ENCODE data around the gene SCARB1.

Gene SCARB1

GRCh38 chr12:124844411-124845397 is 19.0 kb downstream of the SCARB1 start:
- no peak for DNase-seq (ENCODE audit: low read depth in 2 of 3, low spot score in 2 of 3)

- DNase-seq (ENCODE audit: low read depth in 2 of 3, low spot score in 2 of 3), result no peak
These were observed 20.7 kb downstream of the SCARB1 start for GRCh38 chr12:124842800-124843510.

- DNase-seq (ENCODE audit: low read depth in 2 of 3, low spot score in 2 of 3), result no peak
These were observed 21.5 kb downstream of the SCARB1 start for GRCh38 chr12:124842073-124842749.

GRCh38 chr12:124841558-124841945 is 22.1 kb downstream of the SCARB1 start:
- DNase-seq (ENCODE audit: low read depth in 2 of 3, low spot score in 2 of 3), result no peak

- DNase-seq (ENCODE audit: low read depth in 2 of 3, low spot score in 2 of 3), result no peak
These were observed 25.5 kb downstream of the SCARB1 start for GRCh38 chr12:124837958-124838803.

- DNase-seq (ENCODE audit: low read depth in 2 of 3, low spot score in 2 of 3), result no peak
These were observed 26.3 kb downstream of the SCARB1 start for GRCh38 chr12:124837249-124837897.

- DNase-seq (ENCODE audit: low read depth in 2 of 3, low spot score in 2 of 3), result no peak
These were observed 26.9 kb downstream of the SCARB1 start for GRCh38 chr12:124836759-124837158.

GRCh38 chr12:124835656-124836410 is 27.8 kb downstream of the SCARB1 start:
- DNase-seq (ENCODE audit: low read depth in 2 of 3, low spot score in 2 of 3), result no peak

GRCh38 chr12:124834822-124835221 is 28.8 kb downstream of the SCARB1 start:
- no peak for DNase-seq (ENCODE audit: low read depth in 2 of 3, low spot score in 2 of 3)

GRCh38 chr12:124833693-124834122 is 30.0 kb downstream of the SCARB1 start:
- no peak for DNase-seq (ENCODE audit: low read depth in 2 of 3, low spot score in 2 of 3)

- DNase-seq (ENCODE audit: low read depth in 2 of 3, low spot score in 2 of 3), result no peak
These were observed 30.8 kb downstream of the SCARB1 start for GRCh38 chr12:124832856-124833255.

GRCh38 chr12:124831590-124831989 is 32.1 kb downstream of the SCARB1 start:
- no peak for DNase-seq (ENCODE audit: low read depth in 2 of 3, low spot score in 2 of 3)

GRCh38 chr12:124830306-124830705 is 33.4 kb downstream of the SCARB1 start:
- DNase-seq (ENCODE audit: low read depth in 2 of 3, low spot score in 2 of 3), result no peak

GRCh38 chr12:124829708-124830304 is 33.9 kb downstream of the SCARB1 start:
- DNase-seq (ENCODE audit: low read depth in 2 of 3, low spot score in 2 of 3), result no peak

GRCh38 chr12:124829008-124829707 is 34.5 kb downstream of the SCARB1 start:
- DNase-seq (ENCODE audit: low read depth in 2 of 3, low spot score in 2 of 3), result no peak

GRCh38 chr12:124828264-124829007 is 35.2 kb downstream of the SCARB1 start:
- DNase-seq (ENCODE audit: low read depth in 2 of 3, low spot score in 2 of 3), result no peak

GRCh38 chr12:124827588-124828184 is 36.0 kb downstream of the SCARB1 start:
- DNase-seq (ENCODE audit: low read depth in 2 of 3, low spot score in 2 of 3), result no peak
